Endodermal cell (in vitro differentiated cells): ENCODE data around the gene NKX1-2. TPM values are rescaled to one million over a fixed set of nuclear protein-coding genes. Genes with fewer than 3 reads are reported as not detected.

Experiments used
- DNase-seq: peaks from one replicate; pipeline ENCODE4 v3.0.0-alpha.2; 2017
- H3K27ac ChIP-seq: 2 replicates; pipeline ENCODE4 v1.5.1; 2013; ENCODE audit warnings: mild to moderate bottlenecking, low read depth, low read length, moderate library complexity
- H3K27me3 ChIP-seq: 2 replicates; pipeline ENCODE4 v1.6.1; 2013; ENCODE audit warnings: mild to moderate bottlenecking, low read length, moderate library complexity; ENCODE audit not compliant: insufficient read depth, control insufficient read depth, poor library complexity, severe bottlenecking
- H3K36me3 ChIP-seq: 2 replicates; pipeline ENCODE4 v1.7.0; 2013; ENCODE audit warnings: mild to moderate bottlenecking, low read length, moderate library complexity; ENCODE audit not compliant: control insufficient read depth, insufficient read depth
- H3K4me1 ChIP-seq: one replicate; pipeline ENCODE4 v1.7.0; 2013; ENCODE audit warnings: low read length; ENCODE audit not compliant: control insufficient read depth, insufficient read depth
- H3K4me3 ChIP-seq: 2 replicates; pipeline ENCODE4 v1.5.1; 2013; ENCODE audit warnings: mild to moderate bottlenecking, low read length, moderate library complexity
- H3K9ac ChIP-seq: 2 replicates; pipeline ENCODE4 v1.6.1; 2013; ENCODE audit warnings: mild to moderate bottlenecking, low read length, moderate library complexity; ENCODE audit not compliant: poor library complexity, severe bottlenecking; ENCODE audit errors: extremely low read depth
- H3K9me3 ChIP-seq: 2 replicates; pipeline ENCODE4 v1.6.1; 2013; ENCODE audit warnings: mild to moderate bottlenecking, low read length, moderate library complexity; ENCODE audit not compliant: control insufficient read depth
- H3K27ac Mint-ChIP-seq: 2 replicates; pipeline ENCODE4 v1.8.0; 2020; ENCODE audit warnings: mixed read lengths
- H3K27me3 Mint-ChIP-seq: 2 replicates; pipeline ENCODE4 v1.8.0; 2021; ENCODE audit warnings: mild to moderate bottlenecking, mixed read lengths; ENCODE audit not compliant: insufficient read depth
- H3K36me3 Mint-ChIP-seq: 2 replicates; pipeline ENCODE4 v1.8.0; 2020; ENCODE audit warnings: low read depth, mixed read lengths
- H3K4me1 Mint-ChIP-seq: 2 replicates; pipeline ENCODE4 v1.8.0; 2020; ENCODE audit warnings: mixed read lengths
- H3K4me3 Mint-ChIP-seq: 2 replicates; pipeline ENCODE4 v1.8.0; 2020; ENCODE audit warnings: mild to moderate bottlenecking, moderate library complexity, mixed read lengths
- H3K9me3 Mint-ChIP-seq: 2 replicates; pipeline ENCODE4 v1.8.0; 2020; ENCODE audit warnings: mild to moderate bottlenecking, mixed read lengths
- CTCF ChIP-seq: fragments of 200-600 bp; sonication (generic); conservative IDR thresholded peaks from 2 replicates; pipeline ENCODE4 v1.5.0; 2021; ENCODE audit warnings: antibody characterized with exemption, mild to moderate bottlenecking
- WGBS, 2 experiments: methylation state at CpG; one replicate each; pipeline versions ENCODE4 v1.1.5 to v1.1.7; 2013; ENCODE audit warnings: missing lambda C conversion rate in 2 of 2, mixed read lengths in 1 of 2; ENCODE audit not compliant: insufficient coverage in 1 of 2, insufficient read length in 1 of 2; 5-methylcytosine and 5-hydroxymethylcytosine counted together
- long read RNA-seq, 4 experiments: library from polyadenylated mRNA in 2 of 4; library from RNA in 1 of 4; library from capped mRNA in 1 of 4; stranded (forward) in 3 of 4; unstranded in 1 of 4; transcript quantifications; one replicate each; pipeline ENCODE4 v2.0.0, GENCODE V29; 2020 to 2021; ENCODE audit warnings: inconsistent platforms in 1 of 4
- polyA plus RNA-seq, 2 experiments: library from polyadenylated mRNA; stranded (reverse); fragments of 50-300 nt; gene quantifications; one replicate each; pipeline ENCODE4 v1.2.3, GENCODE V29; 2013
- total RNA-seq, 2 donors: library from RNA; stranded (reverse); fragmentation: NEBNext Ultra II Directional in 1 of 2; extraction: Animal tissue kit (Norgen Biotek cat#: 25700) in 1 of 2; gene quantifications; 2 replicates in 1 of 2; 3 replicates in 1 of 2; pipeline ENCODE4 v1.2.1, GENCODE V29; 2021

Gene NKX1-2
- total RNA-seq = 1 to 10 TPM; 2.3 to 3.3 TPM
- polyA plus RNA-seq (2013, experiment 1 of 2) = 3.0 TPM
- 1.2 TPM for polyA plus RNA-seq (2013, experiment 2 of 2)
- long read RNA-seq, experiment 1, partial matches to known transcripts = 0 of 2 reads
- long read RNA-seq, experiment 1, other reads (novel, unspliced or antisense) = 0 of 2 reads
- long read RNA-seq, experiment 2, partial matches to known transcripts = 0 of 1 reads
- long read RNA-seq, experiment 2, other reads (novel, unspliced or antisense) = 0 of 1 reads
- long read RNA-seq, experiment 3 = 0 reads
- long read RNA-seq, experiment 4 = 0 reads

GRCh38 chr10:124450012-124450782, at the start of gene NKX1-2:
Gene NKX1-2, minus strand, starts transcription at chr10:124450035. Its CDS starts 92 bp downstream, at chr10:124449943.
- Mint-ChIP-seq H3K27ac (peak within 1 kb of the TSS; percentile 77), H3K4me3 (peak within 1 kb of the TSS; percentile 61), H3K27me3 (peaks cover 88% of the 10 kb centered on the region), H3K9me3 (no peaks in the 10 kb centered on the region), H3K36me3 (no peaks in the 10 kb centered on the region), H3K4me1 (peaks cover 50% of the 10 kb centered on the region)
- Histone ChIP-seq H3K27me3 (peaks cover 60% of the 10 kb centered on the region), H3K36me3 (no peaks in the 10 kb centered on the region), H3K27ac (no peak within 1 kb of the TSS), H3K4me1 (peaks cover 14% of the 10 kb centered on the region), H3K9ac (no peak within 1 kb of the TSS), H3K4me3 (peak within 1 kb of the TSS; percentile 75), H3K9me3 (no peaks in the 10 kb centered on the region)
- DNase-seq = peak; percentile 96
- 3% methylated on average over 29 to 57 of the region's 57 CpGs for WGBS, 2 experiments
- TF ChIP-seq CTCF = no peak

- no peak overlapping the region for H3K27ac ChIP-seq
- H3K9ac ChIP-seq = no peak overlapping the region
- H3K4me1 ChIP-seq = no peaks in the 10 kb centered on the region
- DNase-seq = no peak
- Mint-ChIP-seq H3K9me3 (peaks cover 20% of the 10 kb centered on the region), H3K36me3 (peaks cover 22% of the 10 kb centered on the region), H3K4me1 (no peaks in the 10 kb centered on the region), H3K4me3 (no peak overlapping the region), H3K27me3 (no peaks in the 10 kb centered on the region), H3K27ac (no peak overlapping the region)
- no peak for TF ChIP-seq CTCF
- H3K9me3 ChIP-seq = peaks cover 8% of the 10 kb centered on the region
- no peak overlapping the region for H3K4me3 ChIP-seq
- WGBS, 2 experiments = 83 to 88% methylated on average over 7 to 8 of the region's 8 CpGs
- peaks cover 4% of the 10 kb centered on the region for H3K36me3 ChIP-seq
- no peaks in the 10 kb centered on the region for H3K27me3 ChIP-seq
Measured at GRCh38 chr10:124498056-124498455, 48.2 kb upstream of the NKX1-2 start.

GRCh38 chr10:124497196-124497881, 47.5 kb upstream of the NKX1-2 start:
- Mint-ChIP-seq H3K27ac (no peak overlapping the region), H3K4me3 (no peak overlapping the region), H3K4me1 (no peaks in the 10 kb centered on the region), H3K36me3 (peaks cover 29% of the 10 kb centered on the region), H3K9me3 (peaks cover 20% of the 10 kb centered on the region), H3K27me3 (no peaks in the 10 kb centered on the region)
- Histone ChIP-seq H3K36me3 (peaks cover 4% of the 10 kb centered on the region), H3K4me3 (no peak overlapping the region), H3K9ac (no peak overlapping the region), H3K4me1 (no peaks in the 10 kb centered on the region), H3K9me3 (peaks cover 8% of the 10 kb centered on the region), H3K27me3 (no peaks in the 10 kb centered on the region), H3K27ac (no peak overlapping the region)
- DNase-seq = no peak
- TF ChIP-seq CTCF = no peak
- 88 to 90% methylated on average over 8 to 15 of the region's 15 CpGs for WGBS, 2 experiments
